Dedifferentiated amniotic fluid mesenchymal stem cell (primary cell): ENCODE results near the gene MAD2L1BP.

Experiments
- DNase-seq: peaks from one replicate; pipeline ENCODE4 v3.0.0-alpha.2; 2016; ENCODE audit errors: extremely low spot score

Gene MAD2L1BP

DNA sequence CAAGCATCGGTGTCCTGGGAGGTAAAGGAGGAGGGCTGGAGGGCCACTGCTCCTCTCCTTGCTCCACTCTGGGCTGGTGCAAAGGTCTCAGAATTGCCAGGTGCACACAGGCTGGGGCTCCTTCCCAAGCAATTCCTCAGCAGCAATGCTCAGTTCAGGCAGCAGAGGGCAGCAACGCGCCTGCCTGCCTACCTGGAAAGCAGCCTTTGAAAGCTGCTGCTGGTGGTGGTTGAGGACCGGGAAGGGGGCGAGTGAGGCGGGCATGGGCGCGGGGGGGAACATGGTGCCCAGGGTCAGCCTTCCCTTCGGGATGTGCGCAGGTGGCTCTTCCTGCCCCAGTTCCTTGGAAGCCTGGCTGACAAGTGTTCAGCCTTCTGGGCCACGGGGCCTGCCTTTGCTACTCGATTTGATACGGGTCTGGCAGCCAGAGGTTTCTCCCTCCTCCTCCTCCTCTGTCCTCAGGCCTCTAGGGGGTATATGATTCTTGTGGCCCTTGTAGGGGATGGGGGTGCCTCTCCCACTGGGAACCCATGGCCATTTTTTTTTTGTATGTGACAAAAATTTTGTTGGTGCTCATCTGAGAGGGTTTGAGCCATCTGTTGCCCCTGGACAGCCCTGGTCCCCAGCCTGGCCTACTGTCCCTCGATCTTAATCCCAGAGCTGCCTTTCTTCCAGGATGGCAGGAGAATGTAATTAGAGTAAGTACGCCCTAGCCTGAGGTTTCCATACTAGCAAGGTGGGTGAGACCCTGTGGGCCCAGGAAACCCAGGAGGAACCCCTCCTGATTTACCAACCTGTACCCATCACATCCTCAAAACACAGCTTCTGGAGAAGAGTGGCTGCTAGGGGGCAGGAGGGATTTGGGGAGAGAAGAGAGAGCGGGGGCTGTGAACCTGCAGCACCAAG is 31.9 kb downstream of the MAD2L1BP start:
- peak; percentile 63 for DNase-seq

DNA sequence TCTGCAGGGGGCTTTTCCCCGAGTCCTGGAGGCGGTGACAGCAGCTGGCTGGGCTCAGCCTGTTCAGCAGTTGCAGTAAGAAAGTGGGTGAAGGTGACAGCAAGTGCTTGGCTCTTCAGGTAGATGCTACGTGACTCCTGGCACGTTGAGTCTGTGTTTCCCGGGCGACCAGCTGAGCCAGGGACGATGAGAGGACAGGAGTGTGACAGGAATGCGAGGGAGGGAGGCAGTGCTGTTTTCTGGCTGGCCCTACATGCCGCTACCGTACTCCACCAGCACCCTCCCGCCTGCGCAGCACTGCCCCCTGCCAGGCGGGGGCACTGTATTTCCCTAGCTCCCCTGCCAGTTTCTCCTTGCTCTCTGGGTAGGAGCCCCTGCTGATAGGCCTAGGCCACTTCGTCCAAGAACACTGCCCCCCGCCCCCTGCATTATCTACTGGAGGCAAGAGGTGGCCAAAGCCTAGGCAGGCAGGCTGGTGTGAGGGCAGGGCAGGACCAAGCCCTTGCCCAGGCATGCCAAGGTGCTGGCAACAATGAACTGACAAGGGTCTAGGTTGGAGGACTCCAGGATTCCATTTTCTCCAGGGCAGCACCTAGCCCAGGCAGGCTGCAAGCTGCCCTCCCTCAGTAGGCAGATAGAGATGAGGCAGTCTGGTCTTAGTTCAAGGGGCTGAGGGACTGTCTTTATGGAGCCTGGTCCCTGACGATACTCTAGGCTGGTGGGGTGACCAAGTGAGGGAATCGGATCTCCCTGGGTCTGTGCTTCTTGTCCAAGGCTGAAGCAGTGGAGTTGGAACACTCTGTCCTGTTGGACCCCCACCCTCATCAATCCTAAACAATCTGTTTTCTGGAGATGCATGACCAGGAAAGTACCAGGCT is 32.8 kb downstream of the MAD2L1BP start:
- peak; percentile 38 for DNase-seq

DNA sequence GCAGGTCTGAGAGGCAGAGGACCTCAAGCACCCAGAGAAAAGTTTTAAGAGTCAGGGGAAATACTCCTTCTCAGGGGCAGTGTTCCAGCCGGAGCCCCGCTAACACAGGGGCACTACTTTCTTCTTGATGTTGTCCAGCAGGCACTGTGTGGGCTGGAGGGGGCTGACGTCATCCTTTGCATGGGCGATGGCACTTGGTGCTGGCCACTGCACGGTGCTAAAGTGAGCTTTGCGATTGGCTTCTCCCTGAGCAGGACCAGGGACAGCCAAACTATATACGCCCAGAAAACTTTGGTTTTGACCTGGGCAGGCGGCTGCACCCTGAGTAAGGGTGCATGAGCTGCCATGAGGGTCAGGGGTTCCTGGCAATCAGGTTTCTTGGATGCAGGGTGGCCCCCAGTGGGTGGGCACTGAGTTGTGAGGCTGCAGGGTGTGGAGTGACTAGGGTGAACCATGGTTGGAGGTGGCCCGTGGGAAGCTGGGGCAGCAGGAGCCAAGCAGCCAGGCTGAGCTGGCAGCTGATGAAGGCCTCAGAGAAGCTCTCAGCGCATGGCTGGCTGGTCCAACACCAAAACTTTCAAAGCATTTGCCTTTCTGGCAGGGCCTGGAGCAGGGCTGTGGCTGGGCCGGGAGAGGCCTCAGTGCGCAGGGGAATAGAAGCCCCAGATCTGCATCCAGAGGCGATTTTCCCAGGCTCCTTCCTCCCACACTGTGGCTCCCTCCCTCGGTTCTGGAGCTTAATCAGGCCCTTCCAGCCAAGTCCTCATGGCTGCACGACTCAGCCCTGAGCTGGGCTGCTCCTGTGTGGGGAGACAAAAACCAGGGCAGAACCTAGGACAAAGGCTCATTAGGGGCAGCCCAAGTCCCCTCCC is 33.6 kb downstream of the MAD2L1BP start:
- no peak for DNase-seq

DNA sequence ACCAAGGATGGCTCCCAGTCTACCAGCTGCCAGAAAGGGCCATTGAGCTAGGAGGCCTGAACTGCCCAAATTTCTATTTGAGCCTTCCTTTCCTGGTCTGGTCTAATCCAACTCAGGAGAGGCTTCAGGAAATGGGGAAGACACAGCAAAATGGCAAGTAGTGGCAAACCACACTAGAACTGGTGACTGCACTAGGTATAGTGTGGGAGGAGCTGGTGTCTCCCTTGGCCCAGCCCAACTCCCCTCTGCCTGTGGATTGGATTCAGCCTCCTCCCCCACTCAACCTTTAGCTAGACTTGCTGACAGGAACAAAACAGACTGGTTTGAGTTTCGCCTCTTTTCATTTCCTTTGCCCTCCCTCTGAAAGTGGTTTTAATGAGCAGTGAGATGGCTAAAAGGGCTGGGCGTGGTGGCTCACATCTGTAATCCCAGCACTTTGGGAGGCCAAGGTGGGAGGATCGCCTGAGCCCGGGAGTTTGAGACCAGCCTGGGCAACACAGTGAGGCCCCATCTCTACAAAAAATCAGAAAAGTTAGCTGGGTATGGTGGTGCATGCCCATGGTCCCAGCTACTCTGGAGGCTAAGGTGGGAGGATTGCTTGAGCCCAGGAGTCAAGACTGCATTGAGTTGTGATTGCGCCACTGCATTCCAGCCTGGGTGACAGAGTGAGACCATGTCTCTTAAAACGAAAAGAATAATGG is 34.4 kb downstream of the MAD2L1BP start:
- DNase-seq, result no peak

DNA sequence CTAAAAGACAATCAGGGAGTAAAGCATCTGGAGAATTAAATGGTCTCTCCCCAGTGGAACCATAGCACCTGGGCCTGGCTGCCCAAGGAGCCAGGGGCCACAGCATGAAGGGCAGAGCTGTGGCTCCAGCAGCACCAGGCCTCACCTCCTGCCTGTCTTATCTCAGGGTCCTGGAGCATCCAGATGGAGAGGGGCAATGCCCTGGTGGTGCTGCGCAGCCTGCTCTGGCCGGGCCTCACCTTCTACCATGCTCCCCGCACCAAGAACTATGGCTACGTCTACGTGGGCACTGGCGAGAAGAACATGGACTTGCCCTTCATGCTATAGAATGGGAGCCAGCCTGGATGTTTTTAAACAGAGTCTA is 35.0 kb downstream of the MAD2L1BP start:
- DNase-seq, result no peak

DNA sequence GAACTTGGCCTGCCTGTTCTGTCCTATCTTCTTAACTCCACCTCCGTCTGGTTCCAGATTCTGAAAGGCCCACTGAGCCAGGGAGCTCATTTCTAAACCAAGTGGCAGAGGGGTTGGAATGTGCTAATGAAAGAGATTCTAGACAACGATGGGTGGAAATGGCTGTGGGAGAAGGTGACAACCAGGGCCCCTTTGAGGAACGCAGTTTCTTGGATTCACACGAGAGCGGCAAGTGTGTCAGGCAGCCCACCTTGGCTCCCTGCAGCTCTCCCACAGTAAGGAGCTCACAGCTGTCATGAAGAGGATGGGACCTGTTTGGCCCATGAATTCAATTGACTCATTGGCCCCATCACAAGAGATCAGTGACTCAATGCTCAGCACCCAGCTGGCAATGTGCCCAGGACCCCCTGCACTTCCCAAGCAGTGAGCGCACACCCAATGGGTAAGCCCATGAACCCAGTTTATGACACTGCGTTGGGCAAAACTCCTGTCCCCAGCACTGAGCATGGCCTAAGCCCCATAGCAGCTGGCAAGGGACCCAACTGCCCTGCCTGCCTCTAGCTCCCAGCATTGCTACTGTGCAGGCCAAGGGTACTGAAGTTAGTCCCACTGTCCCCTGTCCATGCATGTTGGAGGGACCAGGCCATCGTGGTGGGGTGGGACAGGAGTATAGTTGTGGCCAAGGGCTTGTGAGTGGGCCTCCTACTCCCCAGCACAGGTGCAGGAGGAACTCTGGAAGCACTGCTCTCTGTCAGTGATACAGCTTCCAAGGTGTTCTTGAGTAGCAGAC is 35.6 kb downstream of the MAD2L1BP start:
- no peak for DNase-seq

DNA sequence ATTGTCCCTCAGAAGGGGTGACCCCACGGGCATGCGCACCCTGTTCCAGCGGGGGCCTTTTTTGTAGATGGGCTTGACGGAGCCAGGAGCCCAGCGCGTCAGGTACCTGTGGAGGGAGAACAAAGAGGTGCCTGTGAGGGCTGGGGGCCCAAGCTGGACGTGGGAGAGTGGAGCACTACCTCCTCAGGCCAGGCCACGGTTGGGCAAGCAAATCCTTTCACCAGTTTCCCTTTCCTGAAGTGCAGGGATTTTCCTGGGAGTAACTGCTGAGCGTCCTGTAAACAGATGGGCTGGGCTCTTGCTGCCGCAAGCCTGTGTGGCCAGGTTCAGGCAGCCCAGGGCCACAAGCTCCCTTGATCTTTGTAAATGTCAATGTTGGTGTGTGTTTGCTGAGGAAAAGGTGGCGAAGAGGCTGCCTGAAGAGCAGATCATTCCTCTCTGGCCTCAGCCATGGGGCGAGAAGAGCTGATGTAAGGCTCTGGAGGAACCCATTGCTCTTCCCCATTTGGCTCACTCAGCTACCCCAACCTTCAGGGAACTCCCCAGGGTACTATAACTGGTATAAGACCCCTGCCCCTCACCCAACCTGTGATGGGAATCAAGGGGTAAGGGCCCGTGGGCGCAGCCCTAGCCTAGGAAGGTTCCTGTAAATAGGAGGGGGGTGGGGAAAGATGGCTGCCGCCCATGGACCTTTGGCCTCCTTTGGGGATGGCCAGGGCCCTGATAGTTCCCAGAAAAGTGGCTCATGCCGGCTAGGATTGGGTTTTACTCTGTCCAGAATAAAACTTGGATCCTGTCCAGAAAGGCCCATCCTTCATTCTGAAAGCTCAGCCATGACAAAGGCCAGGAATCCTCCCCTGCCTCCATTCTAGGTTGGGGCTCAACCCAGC is 36.4 kb downstream of the MAD2L1BP start:
- no peak for DNase-seq

DNA sequence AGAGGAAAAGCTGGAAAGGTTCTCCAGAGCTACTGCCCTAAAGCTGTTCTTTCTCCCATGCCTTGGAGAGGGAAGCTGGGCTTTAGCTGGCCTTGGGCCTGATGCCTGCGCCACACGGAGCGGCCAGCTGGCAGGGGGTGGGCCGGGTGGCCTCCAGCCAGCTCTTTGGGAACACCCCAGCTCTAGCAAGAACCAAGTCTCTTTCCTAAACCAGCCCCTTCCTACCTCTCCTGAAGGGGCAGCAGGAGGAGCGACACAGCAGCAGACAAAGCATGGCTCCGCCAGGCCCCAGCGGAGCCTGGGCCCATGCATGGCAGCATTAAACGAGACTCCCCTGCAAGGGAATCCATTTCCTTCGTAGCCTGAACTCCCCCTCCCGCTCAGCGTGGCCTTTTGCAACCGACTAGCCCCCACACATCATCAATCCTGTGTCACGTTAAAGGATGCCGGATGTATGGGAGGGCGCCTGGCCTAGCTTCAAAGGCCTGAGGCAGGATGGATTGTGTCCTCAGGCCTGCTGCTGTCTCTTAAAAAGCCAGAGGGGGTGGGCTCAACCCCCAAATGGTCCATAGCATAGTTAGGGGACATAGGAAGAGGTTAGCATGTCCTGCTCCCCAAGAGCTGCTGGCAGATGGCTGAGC is 37.9 kb downstream of the MAD2L1BP start:
- no peak for DNase-seq

DNA sequence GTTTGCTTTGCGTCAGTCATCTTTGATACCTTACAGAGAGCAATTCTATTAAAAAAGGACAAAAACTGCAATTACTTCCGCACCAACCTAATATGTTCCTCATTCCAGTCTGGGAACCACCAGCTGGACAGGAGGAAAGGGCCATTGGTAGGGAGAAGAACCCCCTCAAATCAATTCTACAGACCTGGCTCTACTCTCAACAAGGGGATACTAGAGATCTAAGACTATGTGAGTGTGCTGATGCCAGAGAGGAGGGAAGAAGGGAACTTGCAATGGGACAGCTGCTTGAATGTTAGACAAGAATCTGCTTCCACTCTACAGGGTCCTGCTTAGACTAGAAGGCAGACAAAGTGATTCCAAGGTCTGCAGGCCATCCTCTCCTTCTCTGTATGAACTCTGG is 38.7 kb downstream of the MAD2L1BP start:
- no peak for DNase-seq

DNA sequence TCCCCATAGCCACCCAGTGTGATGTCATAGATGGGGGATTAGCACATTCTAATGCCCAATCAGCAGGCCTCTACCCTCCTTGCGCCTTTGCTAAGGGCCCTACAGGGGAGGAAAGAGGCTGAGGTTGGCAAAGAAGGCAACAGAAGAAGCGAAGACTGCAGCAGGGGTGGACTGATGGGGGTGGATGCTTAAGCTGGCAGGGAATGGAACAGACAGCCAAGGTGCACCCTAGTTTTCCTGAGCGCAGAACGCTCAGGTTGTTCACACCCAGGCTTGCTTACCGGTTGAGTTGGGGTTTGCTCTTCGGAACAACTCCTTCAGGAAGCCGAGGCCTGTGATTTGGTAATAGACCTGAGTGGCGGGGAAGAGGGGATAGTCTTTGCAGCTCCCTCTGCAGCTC is 39.3 kb downstream of the MAD2L1BP start:
- DNase-seq, result no peak

DNA sequence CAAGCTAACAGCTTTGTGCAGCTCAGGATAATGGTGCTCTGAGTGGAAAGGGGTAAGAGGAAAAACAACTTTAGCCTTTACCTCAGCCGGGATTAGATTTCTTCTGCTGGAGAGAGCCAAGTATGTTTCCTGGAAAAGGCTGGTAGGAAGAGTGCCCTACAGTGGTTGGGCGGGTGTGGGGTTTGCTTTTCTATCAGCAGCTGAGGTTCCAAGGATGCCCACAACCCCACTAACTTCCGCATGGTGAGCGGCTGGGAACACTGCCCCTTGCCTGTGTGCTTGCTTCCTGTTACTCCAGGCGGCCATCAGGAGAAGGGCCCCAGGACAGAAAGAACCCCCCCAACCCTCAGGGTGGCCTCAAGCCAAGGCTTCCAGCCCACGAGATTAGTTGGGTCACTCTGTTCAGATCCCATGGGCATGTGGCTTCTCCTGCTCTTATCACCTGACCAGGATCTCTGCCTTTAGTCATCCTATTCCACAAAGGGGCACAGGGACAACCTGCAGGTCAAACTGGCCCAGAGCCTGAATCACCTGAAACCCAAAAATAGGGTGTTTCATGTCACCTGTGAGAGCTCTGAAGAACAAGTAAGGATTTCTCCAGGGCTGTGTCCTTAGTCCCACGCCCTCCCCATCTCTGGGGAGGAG is 41.4 kb downstream of the MAD2L1BP start:
- no peak for DNase-seq

DNA sequence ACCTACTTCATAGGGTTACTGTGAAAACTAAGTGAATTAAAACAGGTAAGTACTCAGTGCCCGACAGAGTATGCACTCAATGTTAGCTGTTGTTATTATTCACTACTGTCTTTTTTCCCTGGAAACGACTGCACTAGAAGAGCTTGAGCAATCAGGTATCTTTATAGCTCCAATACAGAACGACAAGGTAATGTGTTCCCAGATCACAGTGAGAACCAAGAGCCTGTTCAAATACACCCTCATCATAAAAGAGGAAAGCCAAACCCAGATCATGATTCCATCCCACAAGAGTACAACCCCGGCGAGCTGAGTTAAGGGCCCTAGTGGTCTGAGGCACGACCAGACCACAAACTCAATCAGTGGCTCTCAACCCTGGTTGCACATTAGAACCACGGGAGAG is 42.1 kb downstream of the MAD2L1BP start:
- no peak for DNase-seq

DNA sequence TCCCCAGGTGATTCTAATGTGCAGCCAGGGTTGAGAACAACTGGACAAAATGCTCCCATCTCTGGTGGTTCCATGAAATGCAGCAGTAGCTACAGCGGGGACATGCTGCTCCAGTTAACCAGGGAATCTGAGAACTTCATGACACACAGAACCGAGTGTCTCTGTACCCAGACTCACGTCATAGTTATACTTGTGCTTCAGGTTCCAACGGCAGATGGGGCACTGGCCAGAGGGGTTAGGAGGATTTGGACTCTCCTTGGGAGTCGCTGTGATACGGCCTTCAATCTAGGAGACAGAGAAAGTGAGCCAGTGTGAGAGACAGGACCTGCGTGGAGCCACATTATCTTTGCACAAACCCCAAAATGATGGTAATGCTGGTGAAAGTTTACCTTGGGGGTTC is 42.7 kb downstream of the MAD2L1BP start:
- DNase-seq, result no peak

DNA sequence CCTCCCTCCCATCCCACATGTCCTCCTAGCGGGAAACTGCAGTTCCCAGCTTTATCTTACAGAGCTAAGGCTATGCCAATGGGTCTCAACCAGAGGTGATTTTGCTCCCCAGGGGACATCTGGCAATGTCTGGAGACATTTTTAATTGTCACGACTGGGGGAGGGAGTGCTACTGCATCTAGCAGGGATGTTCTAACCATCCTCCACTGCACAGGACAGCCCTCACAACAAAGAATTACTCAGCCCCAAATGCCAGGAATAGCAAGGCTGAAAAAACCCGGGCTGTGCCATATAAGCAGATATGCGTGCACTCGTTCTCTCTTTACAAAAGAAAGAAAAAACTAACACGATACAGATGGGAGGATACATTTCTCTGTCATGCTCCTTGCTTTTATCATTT is 43.4 kb downstream of the MAD2L1BP start:
- DNase-seq, result no peak

DNA sequence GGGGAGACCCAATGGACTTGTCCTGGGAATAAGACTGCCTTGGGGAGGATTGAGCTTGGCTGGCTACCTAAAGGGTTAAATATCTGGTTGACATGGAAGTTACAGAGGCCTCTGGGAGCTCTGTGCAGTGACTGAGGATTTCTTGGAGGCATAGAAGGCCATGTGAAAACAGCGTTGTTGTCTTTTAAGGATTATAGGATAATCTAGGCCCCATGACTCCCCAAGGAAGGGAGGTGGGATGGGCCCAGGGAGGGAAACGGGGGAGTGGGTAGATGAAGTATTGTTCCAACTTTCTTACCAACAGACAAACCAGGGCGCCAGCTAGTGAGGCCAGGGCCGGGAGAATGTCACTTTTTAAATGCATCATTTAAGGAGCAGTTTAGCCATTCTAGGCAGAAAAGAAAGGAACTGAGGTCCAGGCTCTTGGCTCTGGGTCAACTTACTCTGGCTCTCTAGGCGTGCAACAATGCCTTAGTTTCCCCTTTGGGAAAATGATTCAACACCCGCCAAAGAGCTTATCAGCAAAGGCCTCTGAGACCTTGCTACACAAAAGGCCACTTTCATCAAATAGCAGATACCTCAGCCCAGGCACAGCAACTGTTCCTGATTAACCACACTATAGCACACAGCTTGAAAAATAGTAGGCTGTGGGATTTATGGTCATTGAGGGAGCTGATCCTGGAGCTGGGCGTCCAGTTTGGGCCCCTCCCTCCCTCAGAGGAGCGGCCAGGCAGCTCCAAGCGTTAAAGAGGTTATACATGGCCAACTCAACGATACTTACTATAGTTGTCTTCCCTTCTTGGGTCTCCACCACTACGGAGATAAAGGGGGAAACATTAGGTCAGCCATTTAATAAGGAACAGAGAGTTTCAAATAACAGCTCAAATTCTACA is 44.9 kb downstream of the MAD2L1BP start:
- no peak for DNase-seq

DNA sequence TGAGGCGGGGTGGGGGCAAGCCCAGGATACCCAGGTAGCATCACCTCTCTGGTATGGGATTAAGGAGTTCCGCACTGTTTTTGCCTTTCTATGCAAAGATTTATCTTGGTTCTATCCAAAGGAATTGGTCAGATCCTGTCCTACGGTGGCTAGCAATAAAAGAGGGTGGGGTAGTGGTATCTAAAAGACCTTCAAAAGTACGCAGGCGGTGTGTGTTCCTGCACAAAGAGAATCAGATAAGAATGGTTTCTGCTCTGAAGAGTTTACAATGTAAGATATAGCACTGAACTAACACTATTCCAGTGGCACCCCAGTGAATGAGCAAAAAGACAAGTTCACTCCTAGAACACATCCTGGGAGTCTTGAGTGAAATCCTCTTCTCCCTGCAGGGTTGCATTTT is 45.7 kb downstream of the MAD2L1BP start:
- DNase-seq, result no peak

DNA sequence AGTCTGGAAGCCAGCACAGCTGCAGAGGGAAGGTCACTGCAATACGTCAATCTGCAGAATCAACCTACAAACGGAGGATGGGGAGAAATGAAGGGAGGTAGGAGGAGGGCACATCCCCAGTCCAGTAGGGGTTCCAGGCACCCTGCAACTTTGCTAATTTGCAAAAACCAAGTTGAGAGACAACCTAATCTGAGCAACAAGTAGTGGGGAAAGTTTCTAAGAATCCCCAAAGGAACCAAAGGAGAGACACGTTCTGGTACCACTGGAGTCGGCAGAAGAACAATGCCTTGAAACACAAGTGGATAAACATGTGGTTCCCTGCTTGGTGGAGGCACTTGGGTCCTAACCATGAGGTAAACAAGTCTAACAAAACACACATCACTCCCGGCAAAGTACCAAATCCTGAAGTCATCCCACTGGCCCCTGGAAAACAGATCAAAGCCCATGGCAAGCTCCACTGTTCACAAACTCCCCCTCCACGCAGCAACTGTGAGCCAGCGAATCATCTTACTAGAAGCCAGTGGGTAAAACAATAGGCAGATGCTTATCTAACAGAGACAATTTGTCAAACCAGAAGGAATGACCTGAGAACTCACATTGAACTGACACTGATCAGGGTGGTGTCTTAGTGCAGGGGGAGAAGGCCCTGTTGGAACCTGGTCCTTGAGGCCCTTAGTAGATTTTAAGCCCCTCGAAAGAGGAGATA is 47.2 kb downstream of the MAD2L1BP start:
- DNase-seq, result no peak
